Measurements from ENCODE around the gene TDRD7.
"Not testable (repeated sequence)": the region's sequence is repeated elsewhere in the genome, so short reads cannot be mapped to it uniquely, and the experiment has no call there.

TDRD7 gene

DNA sequence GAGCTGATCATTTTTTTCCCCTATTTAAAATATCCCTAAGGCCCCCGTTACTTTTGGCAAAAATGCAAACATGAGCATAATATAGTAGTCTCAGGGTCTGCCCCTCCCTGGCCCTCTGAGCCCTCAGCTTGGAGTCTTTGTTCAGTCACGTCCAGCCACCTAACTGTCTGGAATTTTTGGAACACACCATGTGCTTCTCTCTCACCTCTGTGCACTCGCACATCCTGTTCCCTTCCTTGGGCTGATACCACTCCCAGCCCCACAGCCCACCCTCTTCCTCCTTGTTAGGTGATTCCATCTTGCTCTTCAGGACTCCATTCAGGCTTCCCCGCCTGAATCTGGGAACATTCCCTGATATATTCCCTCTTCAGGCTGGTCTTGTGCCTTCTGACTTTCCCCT is 16.0 kb downstream of the TDRD7 start:
- DNase-seq: no peak

GRCh38 chr9:97430316-97431043 is 18.6 kb downstream of the TDRD7 start:
- DNase-seq: no peak

- no peak for DNase-seq
Measured at GRCh38 chr9:97431044-97431441, 19.1 kb downstream of the TDRD7 start.

GRCh38 chr9:97431549-97432143 is 19.8 kb downstream of the TDRD7 start:
- DNase-seq: no peak

GRCh38 chr9:97437051-97437600 is 25.2 kb downstream of the TDRD7 start:
- DNase-seq: no peak

GRCh38 chr9:97438257-97438656 is 26.4 kb downstream of the TDRD7 start:
- DNase-seq: no peak

GRCh38 chr9:97438666-97439065 is 26.8 kb downstream of the TDRD7 start:
- DNase-seq: no peak

GRCh38 chr9:97440160-97440559 is 28.3 kb downstream of the TDRD7 start:
- DNase-seq: no peak

DNA sequence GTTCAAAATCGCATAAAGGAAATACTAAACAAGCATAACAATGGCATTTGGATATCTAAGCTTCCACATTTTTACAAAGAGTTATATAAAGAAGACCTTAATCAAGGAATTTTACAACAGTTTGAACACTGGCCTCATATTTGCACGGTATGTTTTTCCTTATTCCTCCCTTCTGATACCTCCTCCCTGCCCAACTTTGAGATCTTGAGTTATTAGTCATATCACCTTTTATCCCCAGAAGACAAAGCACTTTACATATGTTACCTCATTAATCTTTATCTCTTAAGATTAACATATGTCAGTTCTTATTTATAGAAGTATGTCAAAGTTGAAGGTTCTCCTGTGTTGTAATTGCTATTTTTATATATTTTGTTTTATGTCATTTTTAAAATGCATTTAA is 29.8 kb downstream of the TDRD7 start:
- DNase-seq: no peak

DNA sequence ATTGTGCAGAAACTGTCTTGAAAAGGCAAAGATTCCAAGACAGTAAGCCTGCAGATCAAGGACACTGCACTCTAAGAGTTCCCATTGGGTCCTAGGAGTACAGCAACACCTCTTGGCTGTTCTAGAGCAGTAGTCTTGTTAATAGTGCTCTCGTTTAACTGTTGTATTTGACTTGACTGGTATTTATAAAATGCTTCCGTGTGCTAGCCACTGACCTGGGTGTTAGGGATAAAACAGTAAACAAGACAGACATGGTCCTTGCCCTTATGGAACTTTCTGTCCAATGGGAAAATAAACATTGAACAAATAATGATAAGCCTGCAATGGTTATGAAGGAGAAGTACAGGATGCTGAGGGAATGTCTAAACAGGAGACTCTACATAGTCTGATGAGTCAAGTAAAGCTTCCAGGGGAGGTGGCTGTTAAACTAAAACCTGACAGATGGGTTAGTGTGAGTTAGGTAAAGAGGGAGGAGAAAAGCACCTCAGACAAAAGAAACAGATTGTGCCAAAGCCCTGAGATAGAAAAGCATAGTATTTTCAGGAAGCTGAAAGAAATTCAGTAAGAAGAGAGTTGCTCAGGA is 33.3 kb downstream of the TDRD7 start:
- no peak for DNase-seq

DNA sequence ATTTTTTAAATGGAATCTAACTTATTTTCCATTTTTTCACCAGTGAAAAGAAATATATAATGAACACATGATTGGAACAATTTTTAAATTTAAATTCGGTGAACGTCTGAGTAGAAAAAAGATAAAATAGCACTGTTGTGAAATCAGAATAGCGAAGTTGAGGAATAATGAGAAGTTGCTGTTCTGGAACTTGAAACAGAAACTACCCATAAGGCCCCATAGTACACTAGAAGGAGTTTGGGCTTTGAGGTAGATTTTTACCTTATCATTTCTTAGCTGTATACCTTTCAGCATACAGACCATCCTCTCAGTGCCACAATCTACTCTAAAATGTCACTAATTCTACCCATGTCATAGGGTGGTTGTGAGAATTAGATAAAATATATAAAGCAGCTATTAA is 35.1 kb downstream of the TDRD7 start:
- DNase-seq: no peak

GRCh38 chr9:97453573-97453972 is 41.7 kb downstream of the TDRD7 start:
- not testable (repeated sequence) for DNase-seq

GRCh38 chr9:97456841-97457240 is 44.9 kb downstream of the TDRD7 start:
- DNase-seq: not testable (repeated sequence)

- DNase-seq: no peak
Measured at GRCh38 chr9:97459326-97459725, 47.4 kb downstream of the TDRD7 start.

- no peak for DNase-seq
Measured at GRCh38 chr9:97462159-97462558, 50.3 kb downstream of the TDRD7 start.

- no peak for DNase-seq
Measured at GRCh38 chr9:97462914-97463313, 51.0 kb downstream of the TDRD7 start.

DNA sequence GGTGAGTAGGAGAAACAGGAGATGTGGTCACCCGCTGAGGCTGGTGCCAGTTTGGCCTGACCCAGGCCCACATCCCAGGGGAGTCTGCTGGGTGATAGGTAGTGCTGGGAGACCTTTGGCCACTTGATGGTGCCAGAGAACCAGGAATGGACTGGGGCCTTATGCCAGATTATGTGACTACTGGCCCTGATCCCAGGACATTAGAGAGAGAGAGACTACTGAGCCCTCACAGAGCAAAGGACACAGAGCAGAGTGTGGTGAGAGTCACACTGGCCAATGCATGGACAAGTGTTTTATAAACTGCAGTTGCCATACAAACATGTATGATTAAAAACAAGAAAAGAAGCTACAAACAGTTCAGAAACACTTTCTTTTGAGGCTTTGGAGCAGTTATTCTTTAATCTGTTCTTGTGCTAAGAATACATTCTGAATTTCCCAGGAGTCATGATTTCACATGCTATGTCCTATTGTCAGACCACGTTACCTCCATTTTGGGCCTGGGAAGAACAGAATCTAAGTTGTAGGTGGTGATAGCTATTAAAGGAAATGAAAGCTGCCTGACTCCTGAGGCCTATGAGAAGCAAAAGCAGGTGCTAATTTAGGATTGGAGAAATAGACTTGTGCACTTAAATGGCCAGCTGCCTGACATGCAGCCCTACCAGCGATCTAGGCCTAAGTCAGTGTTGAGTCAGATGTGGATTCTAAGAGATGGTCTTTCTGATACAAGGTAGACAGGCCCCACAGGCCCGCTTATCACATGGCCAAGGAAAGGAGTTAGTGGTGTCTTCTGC is 57.0 kb downstream of the TDRD7 start:
- DNase-seq: no peak

GRCh38 chr9:97470076-97470475 is 58.2 kb downstream of the TDRD7 start:
- DNase-seq: no peak

GRCh38 chr9:97473717-97474116 is 61.8 kb downstream of the TDRD7 start:
- no peak for DNase-seq

- DNase-seq: no peak
Measured at GRCh38 chr9:97474372-97474925, 62.6 kb downstream of the TDRD7 start.

DNA sequence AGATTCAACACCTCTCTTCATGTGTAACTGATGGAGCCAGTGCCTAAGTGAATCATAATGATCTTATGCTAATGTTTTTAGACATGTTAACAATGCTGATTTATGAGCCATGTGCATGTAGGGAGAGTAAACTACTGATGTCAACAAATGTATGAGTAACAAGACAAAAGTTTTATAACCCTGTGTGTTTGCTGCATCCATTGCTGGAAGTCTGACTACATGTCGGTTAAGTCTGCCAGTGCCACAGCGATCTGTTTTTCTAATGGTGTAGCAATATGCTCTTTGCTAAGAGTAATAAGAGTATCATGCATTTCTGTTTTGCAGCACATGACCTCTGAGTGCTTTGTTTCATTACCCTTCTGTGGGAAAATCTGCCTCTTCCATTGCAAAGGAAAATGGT is 63.2 kb downstream of the TDRD7 start:
- no peak for DNase-seq

DNA sequence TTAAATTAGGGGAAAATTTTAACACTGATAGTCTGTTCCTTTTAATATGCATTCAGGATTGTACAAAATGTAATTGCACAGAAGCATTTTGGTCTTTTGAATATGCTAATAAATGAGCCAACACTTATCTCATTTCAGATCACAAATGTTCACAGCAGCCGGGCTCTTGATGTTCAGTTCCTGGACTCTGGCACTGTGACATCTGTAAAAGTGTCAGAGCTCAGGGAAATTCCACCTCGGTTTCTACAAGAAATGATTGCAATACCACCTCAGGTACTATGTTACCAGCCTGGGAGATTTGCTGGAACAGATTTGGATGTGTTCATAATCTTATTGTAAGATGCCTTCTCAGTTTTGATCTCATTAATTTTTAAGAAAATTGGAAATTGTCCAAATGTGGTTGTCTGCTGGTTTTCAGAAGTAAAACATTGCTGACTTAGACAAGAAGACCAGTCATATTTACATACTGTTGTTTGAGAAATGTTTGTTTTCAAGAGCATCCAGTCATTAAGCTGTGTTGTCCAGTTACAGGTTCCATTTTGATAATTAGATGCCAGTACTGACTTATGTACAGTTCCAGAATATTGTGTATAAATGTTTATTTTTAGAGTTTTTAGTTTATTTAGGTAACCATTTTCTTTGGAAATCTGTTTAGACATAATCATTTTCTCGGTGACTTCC is 66.5 kb downstream of the TDRD7 start:
- no peak for DNase-seq

All from activated gamma-delta T cell (primary cell).